Hepatocyte (in vitro differentiated cells): Measurements from ENCODE around the gene PRKD3.

Experiments
- CTCF ChIP-seq: fragments of 200-600 bp; sonication (generic); IDR thresholded peaks from 2 replicates; pipeline ENCODE4 v1.5.1; 2016; ENCODE audit warnings: antibody characterized with exemption, mild to moderate bottlenecking; ENCODE audit not compliant: poor library complexity
- EZH2 ChIP-seq: fragments of 200-600 bp; sonication (generic); IDR thresholded peaks from 2 replicates; pipeline ENCODE4 v1.6.1; 2016; ENCODE audit warnings: antibody characterized with exemption, mild to moderate bottlenecking, borderline replicate concordance
- EZH2phosphoT487 ChIP-seq: fragments of 200-600 bp; sonication (generic); IDR thresholded peaks from one replicate; pipeline ENCODE4 v1.6.1; 2018; ENCODE audit warnings: antibody characterized with exemption, mild to moderate bottlenecking, low read depth, moderate library complexity; ENCODE audit not compliant: unreplicated experiment, severe bottlenecking

- no peak for TF ChIP-seq CTCF
- TF ChIP-seq EZH2phosphoT487: no peak
- TF ChIP-seq EZH2: no peak
Observed at GRCh38 chr2:37366773-37367172, 42.1 kb upstream of the PRKD3 start.
